Erythroblast (primary cell): ENCODE data around the gene LBH.

Source experiments
- GATA1 ChIP-seq: IDR thresholded peaks from 2 replicates; pipeline ENCODE4 v1.6.1; 2011; ENCODE audit warnings: low read depth, mild to moderate bottlenecking, control low read depth, low read length, moderate library complexity
- POLR2A ChIP-seq: IDR thresholded peaks from 2 replicates; pipeline ENCODE4 v1.6.1; 2011; ENCODE audit warnings: mild to moderate bottlenecking, low read length

DNA sequence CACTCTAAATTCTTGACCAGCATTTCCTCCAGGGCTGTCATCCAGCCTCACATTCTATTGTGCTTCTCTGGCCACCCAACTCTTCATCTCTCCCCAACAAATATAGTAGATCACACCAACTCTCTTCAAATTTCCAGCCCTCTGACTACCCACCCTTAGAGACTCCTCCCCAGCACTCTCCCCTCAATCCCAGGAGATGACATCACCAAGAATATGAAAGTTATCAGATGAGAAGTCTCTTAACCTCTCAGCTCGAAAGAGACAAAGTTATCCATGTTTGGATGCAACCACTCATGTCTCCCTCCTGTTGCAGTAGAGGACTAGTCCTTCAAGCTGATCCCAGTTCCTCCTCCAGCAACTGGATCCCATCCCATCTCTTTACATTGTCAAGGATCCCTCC, 47.1 kb downstream of the LBH start:
- TF ChIP-seq POLR2A (no peak), GATA1 (no peak)
